Lung microvascular endothelial cell (primary cell): Measurements from ENCODE around the gene TBC1D20. TPM values are rescaled to one million over a fixed set of nuclear protein-coding genes. Genes with fewer than 3 reads are reported as not detected.

Experiments
- DNase-seq, 2 donors: peaks; one replicate each; pipeline versions ENCODE4 v3.0.0 to v3.0.0-alpha.2; 2010; ENCODE audit warnings: low read depth in 2 of 2
- total RNA-seq: library from RNA; depleted of rRNA; stranded (reverse); fragments of >200 nt; gene quantifications from 2 replicates; pipeline ENCODE4 v1.2.1, GENCODE V29; 2014

Gene TBC1D20
- total RNA-seq, 1 donor from 2014 or later: 16.9 TPM

- DNase-seq: peak; percentile 34 to 50
These were observed 23.5 kb downstream of the TBC1D20 start for GRCh38 chr20:438571-439469.

GRCh38 chr20:437787-438486 is 24.4 kb downstream of the TBC1D20 start:
- no peak for DNase-seq

- no peak for DNase-seq
These were observed 25.9 kb downstream of the TBC1D20 start for GRCh38 chr20:436476-436875.

- DNase-seq: no peak
These were observed 26.8 kb downstream of the TBC1D20 start for GRCh38 chr20:435558-435957.

GRCh38 chr20:434661-435419 is 27.5 kb downstream of the TBC1D20 start:
- no peak for DNase-seq

- DNase-seq: no peak
These were observed 28.1 kb downstream of the TBC1D20 start for GRCh38 chr20:434221-434620.

GRCh38 chr20:433300-433975 is 28.9 kb downstream of the TBC1D20 start:
- no peak for DNase-seq

- no peak for DNase-seq
These were observed 29.5 kb downstream of the TBC1D20 start for GRCh38 chr20:432677-433299.

- DNase-seq: no peak
These were observed 30.1 kb downstream of the TBC1D20 start for GRCh38 chr20:432208-432607.

- DNase-seq: peak; percentile 88 to 94
These were observed 31.1 kb downstream of the TBC1D20 start for GRCh38 chr20:431012-431904.

- DNase-seq: no peak
These were observed 32.0 kb downstream of the TBC1D20 start for GRCh38 chr20:430091-430999.

- no peak for DNase-seq
These were observed 33.6 kb downstream of the TBC1D20 start for GRCh38 chr20:428658-429200.

GRCh38 chr20:427849-428657 is 34.3 kb downstream of the TBC1D20 start:
- DNase-seq: no peak

GRCh38 chr20:427401-427800 is 34.9 kb downstream of the TBC1D20 start:
- no peak for DNase-seq

GRCh38 chr20:426566-426965 is 35.8 kb downstream of the TBC1D20 start:
- DNase-seq: no peak

- DNase-seq: no peak
These were observed 40.6 kb downstream of the TBC1D20 start for GRCh38 chr20:421685-422250.
